Measurements from ENCODE around the gene KCNIP1. TPM values are rescaled to one million over a fixed set of nuclear protein-coding genes. Genes with fewer than 3 reads are reported as not detected.
A peak's percentile ranks its signal among the peaks of the same experiment; 100 is the strongest.

KCNIP1 gene
- total RNA-seq, 2 donors from 2014 or later, result not detected

- TF ChIP-seq CTCF (conservative IDR thresholded peaks at IDR 0.05), result no peak
- H3K27me3 Mint-ChIP-seq (ENCODE audit: insufficient read depth), result peaks cover 10% of the 10 kb centered on the region
These were observed 191.1 kb downstream of the KCNIP1 start for GRCh38 chr5:170694911-170695310.

GRCh38 chr5:170697031-170697430 is 193.2 kb downstream of the KCNIP1 start:
- Histone ChIP-seq H3K9me3 (ENCODE audit: control insufficient read depth, low read length) (no peaks in the 10 kb centered on the region), H3K4me1 (ENCODE audit: control insufficient read depth, insufficient read depth, low read length) (no peaks in the 10 kb centered on the region), H3K27me3 (ENCODE audit: control insufficient read depth, insufficient read depth, low read length, poor library complexity, severe bottlenecking) (no peaks in the 10 kb centered on the region), H3K4me3 (ENCODE audit: low read length) (no peak overlapping the region), H3K9ac (ENCODE audit: extremely low read depth, low read length, poor library complexity, severe bottlenecking) (no peak overlapping the region), H3K27ac (ENCODE audit: low read depth, low read length) (no peak overlapping the region), H3K36me3 (ENCODE audit: control insufficient read depth, insufficient read depth, low read length) (no peaks in the 10 kb centered on the region)
- Mint-ChIP-seq H3K4me1 (peaks cover 7% of the 10 kb centered on the region), H3K27me3 (ENCODE audit: insufficient read depth) (peaks cover 10% of the 10 kb centered on the region), H3K4me3 (no peak overlapping the region), H3K27ac (no peak overlapping the region), H3K36me3 (ENCODE audit: low read depth) (no peaks in the 10 kb centered on the region), H3K9me3 (no peaks in the 10 kb centered on the region)
- no peak for TF ChIP-seq CTCF (conservative IDR thresholded peaks at IDR 0.05)
- 86% methylated on average over 2 of the region's 2 CpGs; no CpG with 5 or more reads in 1 of the 2 experiments for WGBS, 2 experiments (ENCODE audit: insufficient coverage in 1 of 2, insufficient read length in 1 of 2)
- no peak for DNase-seq

More at GRCh38 chr5:170694911-170695310, 191.1 kb downstream of the KCNIP1 start:
- Histone ChIP-seq H3K4me3 (ENCODE audit: low read length) (no peak overlapping the region), H3K36me3 (ENCODE audit: control insufficient read depth, insufficient read depth, low read length) (no peaks in the 10 kb centered on the region), H3K27me3 (ENCODE audit: control insufficient read depth, insufficient read depth, low read length, poor library complexity, severe bottlenecking) (peaks cover 6% of the 10 kb centered on the region), H3K4me1 (ENCODE audit: control insufficient read depth, insufficient read depth, low read length) (no peaks in the 10 kb centered on the region), H3K27ac (ENCODE audit: low read depth, low read length) (no peak overlapping the region), H3K9ac (ENCODE audit: extremely low read depth, low read length, poor library complexity, severe bottlenecking) (no peak overlapping the region), H3K9me3 (ENCODE audit: control insufficient read depth, low read length) (no peaks in the 10 kb centered on the region)
- peaks cover 7% of the 10 kb centered on the region for H3K4me1 Mint-ChIP-seq
- WGBS, 2 experiments (ENCODE audit: insufficient coverage in 1 of 2, insufficient read length in 1 of 2), result 68 to 81% methylated on average over 2 of the region's 2 CpGs
- H3K36me3 Mint-ChIP-seq (ENCODE audit: low read depth), result no peaks in the 10 kb centered on the region
- no peak overlapping the region for H3K4me3 Mint-ChIP-seq
- peak; percentile 69 for DNase-seq
- H3K27ac Mint-ChIP-seq, result no peak overlapping the region
- no peaks in the 10 kb centered on the region for H3K9me3 Mint-ChIP-seq

- Mint-ChIP-seq H3K9me3 (no peaks in the 10 kb centered on the region), H3K36me3 (ENCODE audit: low read depth) (no peaks in the 10 kb centered on the region), H3K27ac (no peak overlapping the region), H3K27me3 (ENCODE audit: insufficient read depth) (peaks cover 8% of the 10 kb centered on the region), H3K4me3 (no peak overlapping the region), H3K4me1 (no peaks in the 10 kb centered on the region)
- no peaks in the 10 kb centered on the region for H3K36me3 ChIP-seq (ENCODE audit: control insufficient read depth, insufficient read depth, low read length)
- H3K4me1 ChIP-seq (ENCODE audit: control insufficient read depth, insufficient read depth, low read length), result no peaks in the 10 kb centered on the region
- no peak overlapping the region for H3K27ac ChIP-seq (ENCODE audit: low read depth, low read length)
- no peak for TF ChIP-seq CTCF (conservative IDR thresholded peaks at IDR 0.05)
- H3K27me3 ChIP-seq (ENCODE audit: control insufficient read depth, insufficient read depth, low read length, poor library complexity, severe bottlenecking), result no peaks in the 10 kb centered on the region
- no peaks in the 10 kb centered on the region for H3K9me3 ChIP-seq (ENCODE audit: control insufficient read depth, low read length)
- H3K4me3 ChIP-seq (ENCODE audit: low read length), result no peak overlapping the region
- H3K9ac ChIP-seq (ENCODE audit: extremely low read depth, low read length, poor library complexity, severe bottlenecking), result no peak overlapping the region
- WGBS, 2 experiments (ENCODE audit: insufficient coverage in 1 of 2, insufficient read length in 1 of 2), result 92 to 93% methylated on average over 2 to 5 of the region's 5 CpGs
- no peak for DNase-seq
These were observed 196.7 kb downstream of the KCNIP1 start for GRCh38 chr5:170700503-170700902.
